Astrocyte (in vitro differentiated cells and primary cell): ENCODE results near the gene NDFIP1. TPM values are rescaled to one million over a fixed set of nuclear protein-coding genes. Genes with fewer than 3 reads are reported as not detected.

ENCODE experiments used
- DNase-seq: peaks from one replicate; pipeline ENCODE4 v3.0.0-alpha.2; 2010; ENCODE audit warnings: low read depth
- FAIRE-seq: peaks from 2 replicates; lab custom pipeline; 2011; peaks lifted over from hg19 to GRCh38; lab: Jason Lieb, UNC
- H2AFZ ChIP-seq: 2 replicates; pipeline ENCODE4 v1.6.0; 2012; ENCODE audit warnings: low read depth, low read length, inconsistent platforms
- H3K27ac ChIP-seq: 2 replicates; pipeline ENCODE4 v1.5.1; 2011; ENCODE audit warnings: low read depth, low read length, inconsistent platforms
- H3K27me3 ChIP-seq: 2 replicates; pipeline ENCODE4 v1.6.0; 2011; ENCODE audit warnings: low read length, inconsistent platforms; ENCODE audit not compliant: insufficient read depth
- H3K36me3 ChIP-seq: 2 replicates; pipeline ENCODE4 v1.5.1; 2011; ENCODE audit warnings: low read length, inconsistent platforms; ENCODE audit not compliant: insufficient read depth
- H3K4me1 ChIP-seq: 2 replicates; pipeline ENCODE4 v1.5.1; 2011; ENCODE audit warnings: low read length, inconsistent platforms; ENCODE audit not compliant: insufficient read depth
- H3K4me2 ChIP-seq: 2 replicates; pipeline ENCODE4 v1.6.0; 2012; ENCODE audit warnings: low read length, inconsistent platforms
- H3K4me3 ChIP-seq: 2 replicates; pipeline ENCODE4 v1.5.1; 2011; ENCODE audit warnings: low read depth, mild to moderate bottlenecking, low read length, inconsistent platforms; ENCODE audit not compliant: insufficient read depth
- H3K79me2 ChIP-seq: 2 replicates; pipeline ENCODE4 v1.6.0; 2012; ENCODE audit warnings: mild to moderate bottlenecking, low read length, inconsistent platforms; ENCODE audit not compliant: insufficient read depth
- H3K9ac ChIP-seq: 2 replicates; pipeline ENCODE4 v1.6.0; 2012; ENCODE audit warnings: mild to moderate bottlenecking, low read length, inconsistent platforms
- H3K9me3 ChIP-seq: 2 replicates; pipeline ENCODE4 v1.5.1; 2012; ENCODE audit warnings: low read depth, mild to moderate bottlenecking, low read length, inconsistent platforms; ENCODE audit not compliant: insufficient read depth
- H4K20me1 ChIP-seq: 2 replicates; pipeline ENCODE4 v1.6.0; 2012; ENCODE audit warnings: low read length, inconsistent platforms; ENCODE audit not compliant: insufficient read depth
- H3K27ac Mint-ChIP-seq: one replicate; pipeline ENCODE4 v1.8.0; 2021; ENCODE audit warnings: mild to moderate bottlenecking, mixed read lengths; ENCODE audit not compliant: unreplicated experiment
- H3K27me3 Mint-ChIP-seq: one replicate; pipeline ENCODE4 v1.8.0; 2021; ENCODE audit warnings: low read depth, mixed read lengths; ENCODE audit not compliant: unreplicated experiment
- H3K36me3 Mint-ChIP-seq: one replicate; pipeline ENCODE4 v1.8.0; 2021; ENCODE audit warnings: low read depth, mixed read lengths; ENCODE audit not compliant: unreplicated experiment
- H3K4me1 Mint-ChIP-seq: one replicate; pipeline ENCODE4 v1.8.0; 2021; ENCODE audit warnings: low read depth, mixed read lengths; ENCODE audit not compliant: unreplicated experiment
- H3K4me3 Mint-ChIP-seq: one replicate; pipeline ENCODE4 v1.8.0; 2021; ENCODE audit warnings: mild to moderate bottlenecking, moderate library complexity, mixed read lengths; ENCODE audit not compliant: unreplicated experiment
- H3K9me3 Mint-ChIP-seq: one replicate; pipeline ENCODE4 v1.8.0; 2021; ENCODE audit warnings: mild to moderate bottlenecking, mixed read lengths; ENCODE audit not compliant: unreplicated experiment
- EZH2 ChIP-seq: IDR thresholded peaks from 2 replicates; pipeline ENCODE4 v1.6.1; 2012; ENCODE audit warnings: mild to moderate bottlenecking, low read length, inconsistent platforms; ENCODE audit not compliant: insufficient read depth
- total RNA-seq: library from RNA; stranded (reverse); gene quantifications from 2 replicates; pipeline ENCODE4 v1.2.1, GENCODE V29; 2021
- TF ChIP-seq, protein P1 (sequence below): IDR thresholded peaks from 2 replicates; pipeline ENCODE4 v1.5.1; 2011; ENCODE audit warnings: low read depth, mild to moderate bottlenecking, inconsistent platforms, low read length, moderate library complexity; ENCODE audit not compliant: insufficient read depth

NDFIP1 gene
- total RNA-seq, 1 donor from 2014 or later = 56.8 TPM

DNA sequence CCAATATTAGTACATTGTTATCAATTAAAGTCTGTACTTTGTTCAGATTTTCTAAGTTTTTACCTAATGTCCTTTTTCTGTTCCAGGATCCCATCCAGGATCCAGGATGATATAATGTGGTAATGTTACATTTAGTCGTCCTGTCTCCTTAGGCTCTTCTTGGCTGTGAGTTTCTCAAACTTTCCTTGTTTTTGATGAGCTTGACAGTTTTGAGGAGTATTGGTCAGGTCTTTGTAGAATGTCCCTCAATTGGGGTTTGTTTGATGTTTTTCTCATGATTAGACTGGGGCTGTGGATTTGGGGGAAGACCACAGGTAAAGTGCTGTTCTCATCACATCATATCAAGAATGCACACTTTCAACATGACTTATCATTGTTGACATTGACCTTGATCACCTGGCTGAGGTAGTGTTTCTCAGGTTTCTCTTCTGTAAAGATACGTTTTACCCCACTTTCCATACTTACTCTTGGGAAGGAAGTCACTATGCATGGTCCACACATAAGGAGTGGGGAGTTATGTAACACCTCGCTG lies 9.6 kb downstream of the NDFIP1 start:
- no peak overlapping the region for H3K4me3 Mint-ChIP-seq
- DNase-seq (no peak), FAIRE-seq (no peak)
- Histone ChIP-seq H2AFZ (no peak overlapping the region), H3K4me3 (no peak overlapping the region), H3K79me2 (peaks cover 93% of the 10 kb centered on the region), H3K4me2 (no peak overlapping the region), H3K27me3 (no peaks in the 10 kb centered on the region), H4K20me1 (peaks cover 84% of the 10 kb centered on the region), H3K9ac (no peak overlapping the region), H3K9me3 (no peaks in the 10 kb centered on the region), H3K27ac (no peak overlapping the region), H3K4me1 (no peaks in the 10 kb centered on the region), H3K36me3 (no peaks in the 10 kb centered on the region)
- H3K9me3 Mint-ChIP-seq = no peaks in the 10 kb centered on the region
- no peak overlapping the region for H3K27ac Mint-ChIP-seq
- peaks cover 7% of the 10 kb centered on the region for H3K36me3 Mint-ChIP-seq
- no peak for TF ChIP-seq EZH2
- TF ChIP-seq, protein P1, sequence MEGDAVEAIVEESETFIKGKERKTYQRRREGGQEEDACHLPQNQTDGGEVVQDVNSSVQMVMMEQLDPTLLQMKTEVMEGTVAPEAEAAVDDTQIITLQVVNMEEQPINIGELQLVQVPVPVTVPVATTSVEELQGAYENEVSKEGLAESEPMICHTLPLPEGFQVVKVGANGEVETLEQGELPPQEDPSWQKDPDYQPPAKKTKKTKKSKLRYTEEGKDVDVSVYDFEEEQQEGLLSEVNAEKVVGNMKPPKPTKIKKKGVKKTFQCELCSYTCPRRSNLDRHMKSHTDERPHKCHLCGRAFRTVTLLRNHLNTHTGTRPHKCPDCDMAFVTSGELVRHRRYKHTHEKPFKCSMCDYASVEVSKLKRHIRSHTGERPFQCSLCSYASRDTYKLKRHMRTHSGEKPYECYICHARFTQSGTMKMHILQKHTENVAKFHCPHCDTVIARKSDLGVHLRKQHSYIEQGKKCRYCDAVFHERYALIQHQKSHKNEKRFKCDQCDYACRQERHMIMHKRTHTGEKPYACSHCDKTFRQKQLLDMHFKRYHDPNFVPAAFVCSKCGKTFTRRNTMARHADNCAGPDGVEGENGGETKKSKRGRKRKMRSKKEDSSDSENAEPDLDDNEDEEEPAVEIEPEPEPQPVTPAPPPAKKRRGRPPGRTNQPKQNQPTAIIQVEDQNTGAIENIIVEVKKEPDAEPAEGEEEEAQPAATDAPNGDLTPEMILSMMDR = no peak
- H3K27me3 Mint-ChIP-seq = no peaks in the 10 kb centered on the region
- peaks cover 10% of the 10 kb centered on the region for H3K4me1 Mint-ChIP-seq

DNA sequence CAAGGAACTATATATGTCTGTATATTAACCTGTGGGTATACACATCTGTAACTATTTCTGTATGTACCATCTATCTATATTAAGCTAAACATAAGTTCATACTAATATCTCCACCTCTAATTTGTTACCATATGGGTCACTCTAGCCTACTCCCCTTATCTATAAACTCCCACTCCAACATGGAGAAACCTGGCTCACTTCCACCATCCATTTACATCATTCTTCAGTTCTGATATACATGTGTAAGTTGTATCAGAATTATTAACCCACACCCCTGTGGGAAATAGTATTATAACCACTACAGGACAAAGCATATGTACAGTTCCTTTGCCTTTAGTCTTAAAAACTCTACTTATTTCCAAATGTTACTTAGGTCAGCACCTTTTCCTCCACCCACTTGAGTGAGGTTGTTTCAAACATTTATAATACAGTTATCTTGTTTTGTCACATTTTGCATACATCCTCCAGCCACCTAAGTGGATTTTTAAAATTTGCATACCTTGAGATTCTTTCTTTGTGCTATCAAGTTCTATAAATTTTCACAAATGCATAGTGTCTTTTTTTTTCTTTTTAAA lies 10.6 kb downstream of the NDFIP1 start:
- DNase-seq (no peak), FAIRE-seq (peak; percentile 32)
- no peaks in the 10 kb centered on the region for H3K27me3 Mint-ChIP-seq
- H3K36me3 Mint-ChIP-seq = peaks cover 7% of the 10 kb centered on the region
- Histone ChIP-seq H3K4me3 (no peak overlapping the region), H3K4me2 (no peak overlapping the region), H3K36me3 (no peaks in the 10 kb centered on the region), H3K79me2 (peaks cover 93% of the 10 kb centered on the region), H4K20me1 (peaks cover 84% of the 10 kb centered on the region), H3K27ac (no peak overlapping the region), H2AFZ (no peak overlapping the region), H3K27me3 (no peaks in the 10 kb centered on the region), H3K9ac (no peak overlapping the region), H3K9me3 (no peaks in the 10 kb centered on the region), H3K4me1 (no peaks in the 10 kb centered on the region)
- TF ChIP-seq EZH2 = no peak
- TF ChIP-seq, protein P1 = no peak
- H3K9me3 Mint-ChIP-seq = no peaks in the 10 kb centered on the region
- H3K4me1 Mint-ChIP-seq = peaks cover 10% of the 10 kb centered on the region
- H3K4me3 Mint-ChIP-seq = no peak overlapping the region
- no peak overlapping the region for H3K27ac Mint-ChIP-seq

DNA sequence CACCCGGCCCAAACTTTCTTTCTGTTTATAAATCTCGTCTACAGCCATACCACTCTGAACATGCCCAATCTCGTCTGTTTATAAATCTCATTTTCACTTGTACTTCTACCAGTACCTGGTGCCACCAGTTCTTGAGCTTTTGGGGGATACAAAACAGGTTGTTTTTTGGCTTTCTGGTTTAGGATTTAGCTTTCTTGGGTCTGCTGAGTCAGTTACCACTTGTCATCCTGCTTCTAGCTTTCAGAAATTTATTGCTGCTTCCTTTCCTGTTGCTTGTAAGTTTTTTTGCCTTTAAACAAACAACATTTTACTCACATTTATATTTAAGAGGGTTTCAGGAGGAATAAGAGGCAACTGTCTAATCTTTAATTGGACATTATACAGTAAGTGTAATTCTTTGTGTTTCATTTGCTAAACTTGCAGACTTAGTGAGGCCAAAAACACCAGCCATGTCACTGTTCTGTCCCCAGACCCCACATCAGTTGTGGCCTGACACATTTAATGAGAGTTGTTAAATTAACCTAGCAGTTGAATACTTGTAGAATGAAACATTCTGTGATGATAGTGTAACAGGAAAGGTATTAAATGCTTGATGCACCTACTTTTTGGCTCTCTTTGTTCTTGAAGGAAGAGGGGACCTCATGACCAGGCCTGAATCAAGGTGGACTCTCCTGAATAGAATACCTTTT lies 11.8 kb downstream of the NDFIP1 start:
- peaks cover 92% of the 10 kb centered on the region for H3K79me2 ChIP-seq
- DNase-seq = no peak
- H3K9me3 Mint-ChIP-seq = no peaks in the 10 kb centered on the region
- H3K4me1 ChIP-seq = no peaks in the 10 kb centered on the region
- no peak overlapping the region for H3K9ac ChIP-seq
- H3K4me3 Mint-ChIP-seq = no peak overlapping the region
- no peak overlapping the region for H3K4me3 ChIP-seq
- no peaks in the 10 kb centered on the region for H3K36me3 ChIP-seq
- no peaks in the 10 kb centered on the region for H3K27me3 Mint-ChIP-seq
- peaks cover 7% of the 10 kb centered on the region for H3K36me3 Mint-ChIP-seq
- H3K27ac Mint-ChIP-seq = no peak overlapping the region
- H3K9me3 ChIP-seq = no peaks in the 10 kb centered on the region
- H2AFZ ChIP-seq = no peak overlapping the region
- no peaks in the 10 kb centered on the region for H3K27me3 ChIP-seq
- TF ChIP-seq, protein P1 = no peak
- no peak for TF ChIP-seq EZH2
- H3K27ac ChIP-seq = no peak overlapping the region
- H3K4me1 Mint-ChIP-seq = peaks cover 10% of the 10 kb centered on the region
- H4K20me1 ChIP-seq = peaks cover 82% of the 10 kb centered on the region
- H3K4me2 ChIP-seq = no peak overlapping the region
- no peak for FAIRE-seq
